Stimulated activated CD4-positive, alpha-beta T cell treated with anti-CD3 and anti-CD28 coated beads, Interleukin-1b, Interleukin-23, amount 100 ng/mL, for 48 hours (primary cell): Measurements from ENCODE around the gene CRYBA4.
A peak's percentile ranks its signal among the peaks of the same experiment; 100 is the strongest.
"Not testable (repeated sequence)": the region's sequence is repeated elsewhere in the genome, so short reads cannot be mapped to it uniquely, and the experiment has no call there.

ENCODE experiments used
- DNase-seq: peaks from one replicate; pipeline ENCODE4 v3.0.0-alpha.2; 2020

The CRYBA4 gene

DNA sequence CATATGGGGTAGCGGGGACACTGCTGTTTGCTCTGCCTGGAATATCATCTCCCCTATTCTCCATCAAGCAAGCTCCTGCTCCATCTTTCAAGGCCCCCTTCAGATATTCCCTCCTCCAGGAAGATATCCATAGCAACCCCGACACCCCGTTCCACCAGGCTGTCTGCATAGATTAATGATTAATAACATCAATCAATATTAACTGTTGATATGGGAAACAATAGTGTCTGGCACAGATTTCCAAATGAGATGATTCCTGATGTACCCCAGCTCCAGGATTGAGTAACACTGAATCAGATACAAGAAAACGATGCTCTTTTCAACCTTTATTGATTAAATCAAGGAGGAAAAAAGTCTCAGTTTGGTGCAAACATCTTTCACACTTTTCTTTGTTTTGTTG, 24.3 kb upstream of the CRYBA4 start:
- DNase-seq = no peak

DNA sequence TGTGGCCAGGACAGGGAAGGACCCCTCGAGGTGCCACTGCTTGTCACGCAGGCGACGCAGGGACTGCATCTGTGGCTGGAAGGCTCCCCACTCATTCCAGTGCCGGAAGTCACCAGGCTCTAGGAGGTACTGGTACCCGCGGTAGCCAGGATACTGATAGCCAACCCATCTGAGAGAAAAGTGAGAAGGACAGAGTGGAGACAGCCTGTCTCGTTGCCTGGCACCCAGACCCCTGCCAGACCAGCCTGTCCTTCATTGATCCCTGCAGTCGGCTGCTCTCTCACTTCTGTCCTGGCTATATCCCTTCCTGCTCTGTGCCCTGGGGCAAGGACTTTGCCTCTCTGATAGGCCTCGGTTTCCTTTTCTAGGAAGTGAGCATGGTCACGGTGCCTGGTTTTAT, 22.3 kb upstream of the CRYBA4 start:
- no peak for DNase-seq

DNA sequence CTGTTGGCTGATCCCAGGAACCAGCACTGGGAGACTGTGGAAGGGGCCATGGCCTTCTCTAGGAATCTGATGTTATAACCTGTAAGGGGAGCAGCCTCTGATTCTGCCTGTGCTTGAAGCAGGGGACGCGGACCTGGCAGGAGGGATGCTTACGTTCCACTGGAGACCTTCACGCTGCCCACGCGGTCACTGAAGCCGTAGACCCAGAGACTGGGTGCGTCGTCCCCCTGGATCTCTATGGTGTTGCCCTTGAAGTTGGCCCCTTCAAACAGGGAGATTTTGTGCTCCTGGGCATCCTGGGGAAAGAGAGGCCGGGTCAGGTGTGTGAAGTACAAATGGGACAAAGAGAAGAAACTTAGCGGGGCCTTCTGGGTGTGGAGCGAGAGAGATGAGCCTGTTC, 20.0 kb upstream of the CRYBA4 start:
- no peak for DNase-seq

DNA sequence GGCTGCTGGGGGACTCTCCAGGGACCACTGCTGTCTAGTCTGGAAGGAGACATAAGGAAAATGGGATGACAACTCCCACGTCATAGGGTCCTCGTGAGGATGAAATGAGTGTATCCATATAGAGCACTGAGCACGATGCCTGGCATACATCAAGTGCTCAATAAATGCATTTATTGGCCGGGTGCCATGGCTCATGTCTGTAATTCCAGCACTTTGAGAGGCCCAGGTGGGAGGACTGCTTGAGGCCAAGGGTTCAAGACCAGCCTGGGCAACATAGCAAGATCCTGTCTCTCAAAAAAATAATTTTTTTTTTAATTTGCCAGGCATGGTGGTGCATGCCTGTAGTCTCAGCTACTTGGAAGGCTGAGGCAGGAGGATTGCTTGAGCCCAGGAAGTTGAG, 19.6 kb upstream of the CRYBA4 start:
- DNase-seq = no peak

GRCh38 chr22:26604368-26604767, 17.4 kb upstream of the CRYBA4 start:
- DNase-seq = no peak

DNA sequence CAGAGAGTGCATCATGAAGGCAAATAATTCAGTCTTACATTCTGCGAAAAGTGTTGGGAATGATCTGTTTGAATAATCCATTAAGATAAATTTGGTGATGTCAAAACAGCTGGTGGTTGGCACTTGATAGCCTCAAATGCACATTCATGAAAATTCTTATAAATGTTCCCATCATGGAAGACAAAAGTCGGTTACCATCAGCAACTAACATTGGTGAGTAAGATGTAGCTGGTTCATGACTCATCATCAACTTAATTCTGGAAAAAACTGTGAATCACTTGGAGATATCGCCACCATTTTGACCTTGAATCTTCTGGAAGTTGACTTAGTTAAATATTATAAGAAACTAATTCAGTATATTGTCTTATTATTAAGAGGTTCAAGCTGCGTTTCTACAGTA, 15.2 kb upstream of the CRYBA4 start:
- no peak for DNase-seq

- no peak for DNase-seq
Observed at GRCh38 chr22:26608129-26608528, 13.6 kb upstream of the CRYBA4 start.

DNA sequence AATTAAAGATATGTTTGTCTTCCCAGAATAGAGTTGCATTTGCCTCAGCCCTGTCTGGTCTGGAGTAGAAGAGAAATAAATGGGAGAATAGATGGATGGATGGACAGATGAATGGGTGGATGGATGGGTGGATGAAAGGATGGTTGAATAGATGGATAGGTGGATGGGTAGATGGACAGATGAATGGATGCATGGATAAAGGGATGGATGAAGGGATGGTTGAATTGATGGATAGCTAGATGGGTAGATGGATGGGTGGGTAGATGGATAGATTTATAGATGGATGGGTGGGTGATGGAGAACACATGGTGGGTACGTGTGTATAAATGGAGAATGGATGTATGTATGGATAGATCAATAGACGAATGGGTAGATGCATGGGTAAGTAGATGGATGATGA, 12.5 kb upstream of the CRYBA4 start:
- no peak for DNase-seq

GRCh38 chr22:26610072-26610958, 11.4 kb upstream of the CRYBA4 start:
- peak; percentile 46 for DNase-seq

DNA sequence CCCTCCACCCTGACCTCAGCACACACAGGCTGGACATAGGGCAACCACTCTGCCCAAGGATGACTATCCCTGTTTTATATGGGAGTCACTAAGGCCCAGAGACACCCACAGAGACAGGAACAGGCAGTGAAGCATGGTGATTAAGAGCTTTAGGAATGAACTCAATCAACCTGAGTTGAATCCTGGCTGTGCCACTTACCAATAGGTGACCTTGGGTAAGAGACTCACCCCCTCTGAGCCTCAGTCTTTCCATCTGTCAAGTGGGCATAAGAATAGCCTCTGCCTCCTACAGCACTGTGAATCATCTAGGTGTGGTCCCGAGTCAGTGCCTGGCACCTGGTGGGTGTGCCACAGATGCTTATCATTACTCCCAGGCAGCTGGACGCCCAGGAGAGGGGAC, 10.8 kb upstream of the CRYBA4 start:
- DNase-seq = no peak

DNA sequence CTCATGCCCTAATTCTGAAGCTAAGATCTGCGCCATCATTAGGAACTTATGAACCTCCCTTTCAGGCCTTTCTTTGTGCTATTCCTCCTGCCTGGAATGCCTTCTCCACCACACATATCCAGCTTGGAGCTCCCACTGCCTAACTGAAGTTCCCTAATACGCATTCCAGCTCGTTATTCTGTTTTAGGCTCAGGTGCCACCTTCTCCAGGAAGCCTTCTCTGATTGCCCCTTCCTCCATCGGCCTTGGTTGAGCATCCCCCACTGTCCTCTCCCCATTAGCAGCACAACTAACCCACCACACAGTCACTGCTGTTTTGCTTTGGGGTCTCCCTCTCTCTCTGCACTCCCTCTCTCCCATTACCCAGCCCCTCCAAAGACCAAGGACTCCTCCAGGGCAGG, 9.1 kb upstream of the CRYBA4 start:
- no peak for DNase-seq

GRCh38 chr22:26613753-26614152, 8.0 kb upstream of the CRYBA4 start:
- not testable (repeated sequence) for DNase-seq

DNA sequence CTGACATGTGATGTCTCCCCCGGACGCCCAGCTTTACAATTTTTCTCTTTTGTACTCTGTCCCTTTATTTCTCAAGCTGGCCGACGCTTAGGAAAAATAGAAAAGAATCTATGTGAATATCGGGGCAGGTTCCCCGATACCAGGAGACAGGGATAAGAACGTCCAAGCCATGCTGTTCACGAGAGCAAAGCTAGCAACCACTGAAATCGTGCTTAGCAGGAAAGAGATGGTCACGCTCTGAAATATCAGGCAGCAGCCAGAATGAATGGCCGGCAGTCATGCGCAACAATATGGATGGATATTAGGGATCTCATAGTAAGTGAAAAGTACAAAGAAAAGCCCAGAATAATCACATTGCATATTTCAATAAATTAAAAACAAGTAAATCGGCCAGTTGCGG, 7.4 kb upstream of the CRYBA4 start:
- no peak for DNase-seq

GRCh38 chr22:26615149-26615548, 6.6 kb upstream of the CRYBA4 start:
- DNase-seq = no peak

GRCh38 chr22:26615830-26616435, 5.8 kb upstream of the CRYBA4 start:
- no peak for DNase-seq

DNA sequence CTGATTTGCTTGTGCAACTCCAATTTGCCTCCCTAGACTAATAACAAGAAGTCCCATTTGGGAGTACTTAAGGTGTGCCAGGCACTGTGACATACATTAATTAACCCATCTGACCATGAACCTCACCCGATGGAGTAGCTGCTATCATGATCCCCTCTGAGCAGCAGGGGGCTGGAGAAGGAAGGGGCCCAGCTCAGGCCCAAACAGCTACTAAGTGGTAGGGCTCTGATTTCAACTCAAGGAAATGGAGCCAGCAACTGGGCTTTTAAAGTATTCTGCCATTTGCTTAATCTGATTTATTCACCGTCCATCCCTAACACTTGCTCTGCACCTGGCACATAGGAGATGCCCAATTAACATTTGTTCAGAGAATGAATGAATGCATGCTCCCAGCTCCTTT, 5.1 kb upstream of the CRYBA4 start:
- no peak for DNase-seq

GRCh38 chr22:26617271-26618199, 4.2 kb upstream of the CRYBA4 start, which contains the start of gene CRYBB1:
Gene CRYBB1, minus strand, starts transcription at chr22:26618027. Its CDS starts 1,708 bp downstream, at chr22:26616319.
- no peak for DNase-seq

GRCh38 chr22:26618455-26618854, 3.3 kb upstream of the CRYBA4 start:
- DNase-seq = no peak

- no peak for DNase-seq
Observed at GRCh38 chr22:26619510-26619909, 2.3 kb upstream of the CRYBA4 start.

DNA sequence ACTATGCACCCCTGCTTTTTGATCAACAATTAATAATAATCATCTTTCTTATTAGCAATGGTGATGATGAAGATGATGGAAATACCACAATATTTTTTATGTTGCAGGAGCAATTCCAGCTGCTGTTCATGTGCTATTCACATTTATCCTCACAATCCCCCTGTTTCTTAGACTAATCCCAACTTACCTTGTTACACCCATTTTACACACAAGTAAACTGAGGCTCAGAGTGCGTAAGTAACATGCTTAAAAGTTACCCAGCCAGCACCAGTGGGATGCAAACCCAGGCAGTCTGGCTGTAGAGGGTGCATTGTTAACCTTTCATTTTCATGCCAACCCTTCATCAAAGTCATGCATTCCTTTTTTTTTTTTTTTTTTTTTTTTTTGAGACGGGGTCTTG, 1.6 kb upstream of the CRYBA4 start:
- no peak for DNase-seq

DNA sequence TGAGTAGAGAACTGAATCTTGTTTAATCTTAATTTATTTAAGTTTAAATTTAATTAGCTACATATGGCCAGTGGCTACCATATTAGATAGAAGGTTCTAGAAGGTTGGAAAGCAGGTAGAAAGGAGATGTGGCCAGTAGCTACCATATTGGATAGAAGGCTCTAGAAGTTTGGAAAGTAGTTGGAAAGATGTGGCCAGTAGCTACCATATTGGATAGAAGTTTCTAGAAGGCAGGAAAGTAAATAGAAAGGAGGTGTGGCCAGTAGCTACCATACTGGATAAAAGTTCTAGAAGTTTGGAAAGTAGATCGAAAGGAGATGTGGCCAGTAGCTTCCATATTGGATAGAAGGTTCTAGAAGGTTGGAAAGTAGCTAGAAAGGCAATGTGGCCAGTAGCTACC, 2.2 kb downstream of the CRYBA4 start:
- DNase-seq = no peak

GRCh38 chr22:26624803-26625202, 3.0 kb downstream of the CRYBA4 start:
- no peak for DNase-seq

DNA sequence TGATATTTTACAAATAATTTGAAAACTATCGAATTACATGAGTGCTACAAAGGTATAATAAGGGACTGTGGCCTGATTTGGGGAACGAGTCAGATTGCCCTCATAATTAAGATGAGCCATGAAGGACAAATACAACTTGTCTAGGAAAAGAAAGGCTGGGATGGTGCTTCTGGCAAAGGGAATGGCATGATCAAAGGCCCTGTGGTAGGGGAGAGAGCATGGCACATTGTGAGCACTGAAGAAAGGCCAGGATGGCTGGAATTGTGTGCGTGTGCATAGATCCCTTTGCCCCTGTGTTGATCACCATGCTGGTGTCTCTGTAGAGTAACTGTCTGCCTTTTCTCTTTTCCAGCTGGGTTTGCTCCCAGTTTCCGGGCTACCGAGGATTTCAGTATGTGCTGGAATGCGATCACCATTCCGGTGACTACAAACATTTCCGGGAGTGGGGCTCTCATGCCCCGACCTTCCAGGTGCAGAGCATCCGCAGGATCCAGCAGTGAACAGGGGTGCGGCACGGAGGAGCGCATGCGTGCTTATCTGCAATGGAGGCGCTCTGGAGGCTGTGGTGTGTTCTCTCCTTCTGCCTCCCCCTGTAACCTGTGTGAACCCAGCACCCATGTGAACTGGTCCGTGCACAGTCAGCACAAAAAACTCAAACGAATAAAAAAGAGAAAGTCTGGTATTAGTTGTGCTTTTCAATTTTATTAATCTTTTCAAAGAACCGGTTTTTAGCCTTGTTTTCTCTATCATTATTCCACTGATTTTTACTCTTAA, 8.4 kb downstream of the CRYBA4 start:
- no peak for DNase-seq
